Gastroesophageal sphincter (tissue), 3 donors: ENCODE measurements around the gene WDR43.

Source experiments
- EP300 ChIP-seq: sonication (generic); formaldehyde crosslinking; IDR thresholded peaks from one replicate; pipeline ENCODE4 v1.6.1; 2017; ENCODE audit warnings: antibody characterized with exemption, mild to moderate bottlenecking
- POLR2AphosphoS5 ChIP-seq: sonication (generic); formaldehyde crosslinking; IDR thresholded peaks from one replicate; pipeline ENCODE4 v1.6.1; 2017; ENCODE audit warnings: antibody characterized with exemption
- TF ChIP-seq, protein P1 (sequence below), 4 experiments: fragments of 200-600 bp in 2 of 4; fragments of 450-650 bp in 2 of 4; sonication (generic) in 1 of 4; IDR thresholded peaks; one replicate each; pipeline ENCODE4 v1.5.1; 2017 to 2019; ENCODE audit warnings: antibody characterized with exemption in 4 of 4, mild to moderate bottlenecking in 2 of 4, moderate library complexity in 2 of 4

DNA sequence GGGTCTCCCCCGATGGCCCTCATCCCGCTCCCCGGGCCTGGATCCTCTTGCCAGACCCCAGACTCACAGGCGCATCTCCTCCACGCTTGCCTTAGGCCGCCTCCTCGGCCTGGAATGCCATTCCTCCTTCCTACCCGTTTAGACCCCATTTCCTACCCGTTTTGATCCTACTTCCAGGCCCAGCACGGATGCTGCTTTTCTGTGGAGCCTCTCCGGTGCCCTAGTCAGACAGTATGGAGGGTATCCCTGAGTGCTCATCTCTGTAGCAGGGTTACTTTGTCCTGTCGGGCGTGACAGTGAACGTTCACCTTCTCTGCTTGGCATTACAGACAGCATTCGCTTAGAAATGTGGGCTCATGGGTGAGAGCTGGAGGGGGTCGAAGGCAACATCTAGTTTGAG lies 96.0 kb downstream of the WDR43 start:
- TF ChIP-seq EP300 (no peak), POLR2AphosphoS5 (no peak)
- TF ChIP-seq, protein P1, sequence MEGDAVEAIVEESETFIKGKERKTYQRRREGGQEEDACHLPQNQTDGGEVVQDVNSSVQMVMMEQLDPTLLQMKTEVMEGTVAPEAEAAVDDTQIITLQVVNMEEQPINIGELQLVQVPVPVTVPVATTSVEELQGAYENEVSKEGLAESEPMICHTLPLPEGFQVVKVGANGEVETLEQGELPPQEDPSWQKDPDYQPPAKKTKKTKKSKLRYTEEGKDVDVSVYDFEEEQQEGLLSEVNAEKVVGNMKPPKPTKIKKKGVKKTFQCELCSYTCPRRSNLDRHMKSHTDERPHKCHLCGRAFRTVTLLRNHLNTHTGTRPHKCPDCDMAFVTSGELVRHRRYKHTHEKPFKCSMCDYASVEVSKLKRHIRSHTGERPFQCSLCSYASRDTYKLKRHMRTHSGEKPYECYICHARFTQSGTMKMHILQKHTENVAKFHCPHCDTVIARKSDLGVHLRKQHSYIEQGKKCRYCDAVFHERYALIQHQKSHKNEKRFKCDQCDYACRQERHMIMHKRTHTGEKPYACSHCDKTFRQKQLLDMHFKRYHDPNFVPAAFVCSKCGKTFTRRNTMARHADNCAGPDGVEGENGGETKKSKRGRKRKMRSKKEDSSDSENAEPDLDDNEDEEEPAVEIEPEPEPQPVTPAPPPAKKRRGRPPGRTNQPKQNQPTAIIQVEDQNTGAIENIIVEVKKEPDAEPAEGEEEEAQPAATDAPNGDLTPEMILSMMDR (IDR thresholded peaks at IDR 0.05), result no peak
